HCT116 (cell line): Measurements from ENCODE around the gene MYO10. TPM values are rescaled to one million over a fixed set of nuclear protein-coding genes. Genes with fewer than 3 reads are reported as not detected.

Experiments
- ATAC-seq: fragments of 200-7000 bp; cut with Tn5 transposase; 2 replicates; pipeline ENCODE4 v1.9.1; 2020; ENCODE audit warnings: mild to moderate bottlenecking, moderate library complexity
- BruUV-seq: library from RNA; stranded (reverse); fragments of 400-500 nt; replicated peaks from 2 replicates; lab custom pipeline; 2021; lab: Mats Ljungman, UMichigan
- CTCF ChIA-PET: fragments of 300-600 bp; sonication (Branson Sonifier 250); formaldehyde crosslinking; loops from one replicate; lab custom pipeline; 2021; ENCODE audit warnings: antibody characterized with exemption; lab: Charles Lee
- POLR2A ChIA-PET: fragments of 300-600, 350-600 bp; sonication (Branson Sonifier 250); formaldehyde crosslinking; loops from one replicate; lab custom pipeline; 2021; ENCODE audit warnings: antibody characterized with exemption; lab: Charles Lee
- RAD21 ChIA-PET, 2 experiments: fragments of 300-600 bp; sonication (Branson Sonifier 250); formaldehyde crosslinking; loops; one replicate each; lab custom pipeline; 2023; ENCODE audit warnings: low total read pairs in 2 of 2; ENCODE audit not compliant: uncharacterized antibody in 2 of 2, unreplicated experiment in 2 of 2, low non-redundant PET in 1 of 2; lab: Charles Lee
- DNase-seq: peaks from one replicate; pipeline ENCODE4 v3.0.0-alpha.2; 2010; ENCODE audit warnings: low read depth, low spot score
- H2AFZ ChIP-seq: fragments of 200-600 bp; shearing (Covaris generic), sonication (generic); 2 replicates; pipeline ENCODE4 v1.6.1; 2017; ENCODE audit warnings: low read depth, mixed run types, mixed read lengths, antibody characterized with exemption, low read length; ENCODE audit not compliant: poor library complexity, severe bottlenecking
- H3K27ac ChIP-seq: 2 replicates; pipeline ENCODE4 v1.5.1; 2012; ENCODE audit warnings: low read depth, low read length
- H3K27me3 ChIP-seq: fragments of 200-600 bp; sonication (generic); 2 replicates; pipeline ENCODE4 v1.6.1; 2016; ENCODE audit warnings: mixed run types, low read length, mixed read lengths; ENCODE audit not compliant: insufficient read depth
- H3K36me3 ChIP-seq, 2 experiments: fragments of 200-500 bp in 1 of 2; fragments of 200-600 bp in 1 of 2; sonication (Bioruptor generic) in 1 of 2; sonication (generic) in 1 of 2; 2 replicates each; pipeline versions ENCODE4 v1.5.1 to v1.6.1; 2014 to 2016; ENCODE audit warnings: low read length in 2 of 2, inconsistent platforms in 1 of 2, mixed read lengths in 1 of 2, mixed run types in 1 of 2; ENCODE audit not compliant: insufficient read depth in 2 of 2, control insufficient read depth in 1 of 2
- H3K4me1 ChIP-seq, 2 experiments: fragments of 200-600 bp in 1 of 2; sonication (generic) in 1 of 2; 2 replicates each; pipeline versions ENCODE4 v1.5.1 to v1.6.1; 2012 to 2017; ENCODE audit warnings: low read length in 2 of 2, inconsistent platforms in 1 of 2, mild to moderate bottlenecking in 1 of 2, mixed read lengths in 1 of 2, mixed run types in 1 of 2, moderate library complexity in 1 of 2; ENCODE audit not compliant: insufficient read depth in 2 of 2, control insufficient read depth in 1 of 2
- H3K4me2 ChIP-seq: fragments of 200-600 bp; sonication (generic); 2 replicates; pipeline ENCODE4 v1.6.1; 2017; ENCODE audit warnings: mixed run types, low read length, mixed read lengths
- H3K4me3 ChIP-seq, 2 experiments: fragments of 200-600 bp in 1 of 2; sonication (generic) in 1 of 2; replicated peaks in 1 of 2; 2 replicates each; pipeline ENCODE4 v1.5.1; 2011 to 2016; ENCODE audit warnings: low read length in 2 of 2, control low read depth in 1 of 2, low read depth in 1 of 2, mild to moderate bottlenecking in 1 of 2, mixed read lengths in 1 of 2, mixed run types in 1 of 2
- H3K79me2 ChIP-seq: fragments of 200-600 bp; sonication (generic); 2 replicates; pipeline ENCODE4 v1.6.1; 2017; ENCODE audit warnings: mild to moderate bottlenecking, mixed run types, low read length, moderate library complexity, mixed read lengths; ENCODE audit not compliant: insufficient read depth
- H3K9ac ChIP-seq: fragments of 200-600 bp; sonication (generic); 2 replicates; pipeline ENCODE4 v1.6.1; 2016; ENCODE audit warnings: low read length, mixed read lengths
- H3K9me2 ChIP-seq: fragments of 200-600 bp; sonication (generic), shearing (Covaris generic); 2 replicates; pipeline ENCODE4 v1.6.1; 2017; ENCODE audit warnings: mixed run types, mild to moderate bottlenecking, moderate library complexity; ENCODE audit not compliant: insufficient read depth
- H3K9me3 ChIP-seq, 2 experiments: fragments of 200-500 bp in 1 of 2; fragments of 200-600 bp in 1 of 2; sonication (Bioruptor generic) in 1 of 2; sonication (generic) in 1 of 2; 2 replicates each; pipeline ENCODE4 v1.6.1; 2014 to 2017; ENCODE audit warnings: low read length in 2 of 2, mixed read lengths in 2 of 2, inconsistent platforms in 1 of 2, low read depth in 1 of 2, mild to moderate bottlenecking in 1 of 2, mixed run types in 1 of 2, moderate library complexity in 1 of 2; ENCODE audit not compliant: control insufficient read depth in 1 of 2, insufficient read depth in 1 of 2
- H4K20me1 ChIP-seq: fragments of 200-600 bp; sonication (generic), shearing (Covaris generic); 2 replicates; pipeline ENCODE4 v1.6.1; 2017; ENCODE audit warnings: mixed run types, mild to moderate bottlenecking, moderate library complexity; ENCODE audit not compliant: insufficient read depth
- FOSL1 ChIP-seq: IDR thresholded peaks from 2 replicates; pipeline ENCODE4 v1.6.1; 2012; ENCODE audit warnings: low read depth
- SRF ChIP-seq: IDR thresholded peaks from 2 replicates; pipeline ENCODE4 v1.6.1; 2012; ENCODE audit warnings: low read depth
- TCF7L2 ChIP-seq: IDR thresholded peaks from 2 replicates; pipeline ENCODE4 v1.7.0; 2011; ENCODE audit warnings: borderline replicate concordance, inconsistent platforms; ENCODE audit not compliant: insufficient read depth, insufficient read length; ENCODE audit errors: extremely low read depth
- intact Hi-C: fragments of 100-400 bp; cut with micrococcal nuclease; formaldehyde crosslinking; loops from 2 replicates; pipeline ENCODE4 v1.10.0; 2022
- total RNA-seq: library from RNA; stranded (reverse); gene quantifications from one replicate; pipeline ENCODE4 v1.2.1, GENCODE V29; 2021; ENCODE audit not compliant: unreplicated experiment
- TF ChIP-seq, protein P1 (sequence below): IDR thresholded peaks from 2 replicates; pipeline ENCODE4 v1.6.1; 2011; ENCODE audit warnings: mild to moderate bottlenecking, low read length, moderate library complexity; ENCODE audit not compliant: insufficient replicate concordance; ENCODE audit errors: extremely low read depth

Gene MYO10
- total RNA-seq, 1 experiment from 2014 or later: 34.9 TPM

- TF ChIP-seq, protein P1, sequence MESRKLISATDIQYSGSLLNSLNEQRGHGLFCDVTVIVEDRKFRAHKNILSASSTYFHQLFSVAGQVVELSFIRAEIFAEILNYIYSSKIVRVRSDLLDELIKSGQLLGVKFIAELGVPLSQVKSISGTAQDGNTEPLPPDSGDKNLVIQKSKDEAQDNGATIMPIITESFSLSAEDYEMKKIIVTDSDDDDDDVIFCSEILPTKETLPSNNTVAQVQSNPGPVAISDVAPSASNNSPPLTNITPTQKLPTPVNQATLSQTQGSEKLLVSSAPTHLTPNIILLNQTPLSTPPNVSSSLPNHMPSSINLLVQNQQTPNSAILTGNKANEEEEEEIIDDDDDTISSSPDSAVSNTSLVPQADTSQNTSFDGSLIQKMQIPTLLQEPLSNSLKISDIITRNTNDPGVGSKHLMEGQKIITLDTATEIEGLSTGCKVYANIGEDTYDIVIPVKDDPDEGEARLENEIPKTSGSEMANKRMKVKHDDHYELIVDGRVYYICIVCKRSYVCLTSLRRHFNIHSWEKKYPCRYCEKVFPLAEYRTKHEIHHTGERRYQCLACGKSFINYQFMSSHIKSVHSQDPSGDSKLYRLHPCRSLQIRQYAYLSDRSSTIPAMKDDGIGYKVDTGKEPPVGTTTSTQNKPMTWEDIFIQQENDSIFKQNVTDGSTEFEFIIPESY: no peak
- TF ChIP-seq SRF: no peak
These were observed 66.0 kb downstream of the MYO10 start (continued) for GRCh38 chr5:16869821-16870796.

- peaks cover 37 to 49% of the 10 kb centered on the region in 2 experiments for H3K4me1 ChIP-seq
- peaks cover 48% of the 10 kb centered on the region for H3K79me2 ChIP-seq
- intact Hi-C loops: no loop called here
- H3K9me2 ChIP-seq: no peaks in the 10 kb centered on the region
- no peak overlapping the region for H2AFZ ChIP-seq
- DNase-seq (no peak), ATAC-seq (no peak)
- no peak overlapping the region for H3K27ac ChIP-seq
- BruUV-seq: no TSS peak
- H3K36me3 ChIP-seq: no peaks in the 10 kb centered on the region
- ChIA-PET POLR2A (no interaction called here), CTCF (no interaction called here)
- H3K9ac ChIP-seq: no peak overlapping the region
- H3K4me2 ChIP-seq: no peak overlapping the region
- no peaks in the 10 kb centered on the region for H3K27me3 ChIP-seq
- H3K4me3 ChIP-seq: no peak overlapping the region
- TF ChIP-seq TCF7L2 (no peak), FOSL1 (no peak)
- TF ChIP-seq, all 23 proteins: peak for 0
- RAD21 ChIA-PET: no interaction called here
- H3K9me3 ChIP-seq: no peaks in the 10 kb centered on the region
- H4K20me1 ChIP-seq: peaks cover 5% of the 10 kb centered on the region; the same call in 1 of the 2 replicates
These were observed 68.5 kb downstream of the MYO10 start for GRCh38 chr5:16867577-16867953.
